Effector memory CD8-positive, alpha-beta T cell (primary cell): ENCODE results near the gene WDR70.

Experiments
- ATAC-seq: fragments of 150-1000 bp; cut with Tn5 transposase; replicated peaks from 2 replicates; pipeline ENCODE4 v1.10.0; 2021; ENCODE audit warnings: mild to moderate bottlenecking, moderate library complexity
- DNase-seq, 3 experiments: peaks; one replicate each; pipeline ENCODE4 v3.0.0; 2021
- H3K27ac Mint-ChIP-seq, 2 donors: one replicate each; pipeline ENCODE4 v1.8.0; 2022; ENCODE audit warnings: mild to moderate bottlenecking in 2 of 2, mixed read lengths in 2 of 2, moderate library complexity in 2 of 2
- H3K27me3 Mint-ChIP-seq, 2 donors: one replicate each; pipeline ENCODE4 v1.8.0; 2022; ENCODE audit warnings: mixed read lengths in 2 of 2
- H3K36me3 Mint-ChIP-seq: one replicate; pipeline ENCODE4 v1.8.0; 2022; ENCODE audit warnings: mild to moderate bottlenecking, moderate library complexity, mixed read lengths; ENCODE audit not compliant: insufficient read depth
- H3K4me1 Mint-ChIP-seq, 2 donors: one replicate each; pipeline ENCODE4 v1.8.0; 2022; ENCODE audit warnings: low read depth in 2 of 2, mixed read lengths in 2 of 2
- H3K4me3 Mint-ChIP-seq, 2 donors: one replicate each; pipeline ENCODE4 v1.8.0; 2022; ENCODE audit warnings: mild to moderate bottlenecking in 2 of 2, mixed read lengths in 2 of 2, moderate library complexity in 2 of 2
- H3K9me3 Mint-ChIP-seq, 2 donors: one replicate each; pipeline ENCODE4 v1.8.0; 2022; ENCODE audit warnings: mixed read lengths in 2 of 2

Gene WDR70

GRCh38 chr5:37801521-37801920 lies 422.4 kb downstream of the WDR70 start:
- H3K27ac Mint-ChIP-seq = no peak overlapping the region
- H3K9me3 Mint-ChIP-seq = peaks cover 6 to 7% of the 10 kb centered on the region in 2 donors
- no peak for DNase-seq
- ATAC-seq = no peak
- H3K4me3 Mint-ChIP-seq = no peak overlapping the region
- H3K36me3 Mint-ChIP-seq = no peaks in the 10 kb centered on the region
- H3K4me1 Mint-ChIP-seq = no peaks in the 10 kb centered on the region
- H3K27me3 Mint-ChIP-seq = peaks cover 22 to 26% of the 10 kb centered on the region in 2 donors
